Stomach smooth muscle (tissue), 2 donors: ENCODE measurements around the gene RGR.

Experiments used
- H3K27ac ChIP-seq: one replicate; pipeline ENCODE4 v1.7.0; 2013; ENCODE audit warnings: mild to moderate bottlenecking, low read length, inconsistent platforms
- H3K27me3 ChIP-seq, 2 donors: one replicate each; pipeline ENCODE4 v1.7.0; 2013; ENCODE audit warnings: low read length in 2 of 2; ENCODE audit not compliant: insufficient read depth in 2 of 2, control insufficient read depth in 1 of 2
- H3K36me3 ChIP-seq, 2 donors: one replicate each; pipeline ENCODE4 v1.7.0; 2013; ENCODE audit warnings: low read length in 2 of 2; ENCODE audit not compliant: control insufficient read depth in 2 of 2, insufficient read depth in 2 of 2
- H3K4me1 ChIP-seq: one replicate; pipeline ENCODE4 v1.7.0; 2013; ENCODE audit warnings: low read length; ENCODE audit not compliant: control insufficient read depth, insufficient read depth
- H3K4me3 ChIP-seq, 2 donors: one replicate each; pipeline ENCODE4 v1.7.0; 2013; ENCODE audit warnings: low read length in 2 of 2
- H3K9ac ChIP-seq, 2 donors: one replicate each; pipeline ENCODE4 v1.7.0; 2013; ENCODE audit warnings: low read length in 2 of 2, mild to moderate bottlenecking in 1 of 2
- H3K9me3 ChIP-seq, 2 donors: one replicate each; pipeline ENCODE4 v1.7.0; 2013; ENCODE audit warnings: low read length in 2 of 2; ENCODE audit not compliant: control insufficient read depth in 2 of 2
- donor health status: healthy.
- donor health status: Pancreatic carcinoma.

The RGR gene

DNA sequence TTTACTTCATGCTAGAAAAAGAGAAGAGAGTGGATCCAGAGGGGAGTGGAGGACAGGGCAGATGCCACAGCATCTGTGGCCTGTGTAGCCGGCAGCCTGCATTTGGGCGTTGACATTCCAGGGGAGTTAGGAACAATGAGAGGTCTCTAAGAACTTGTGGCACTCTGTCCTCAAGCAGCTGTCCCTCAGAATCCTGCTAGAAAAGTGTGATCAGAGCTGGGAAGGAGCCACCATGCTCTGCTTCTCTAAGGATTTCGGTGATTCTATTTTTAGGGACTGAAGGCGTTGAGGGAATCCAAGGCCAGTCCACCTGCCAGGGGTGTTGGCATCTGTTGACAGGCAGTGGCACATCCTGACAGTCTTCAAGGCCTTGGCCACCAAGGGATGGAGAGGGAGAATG, 27.1 kb upstream of the RGR start:
- no peak overlapping the region for H3K4me3 ChIP-seq
- H3K4me1 ChIP-seq = no peaks in the 10 kb centered on the region
- no peak overlapping the region for H3K27ac ChIP-seq
- H3K9me3 ChIP-seq = no peaks in the 10 kb centered on the region
- no peaks in the 10 kb centered on the region for H3K36me3 ChIP-seq
- H3K9ac ChIP-seq = no peak overlapping the region
- H3K27me3 ChIP-seq = peaks cover 0 to 9% of the 10 kb centered on the region in 2 donors

DNA sequence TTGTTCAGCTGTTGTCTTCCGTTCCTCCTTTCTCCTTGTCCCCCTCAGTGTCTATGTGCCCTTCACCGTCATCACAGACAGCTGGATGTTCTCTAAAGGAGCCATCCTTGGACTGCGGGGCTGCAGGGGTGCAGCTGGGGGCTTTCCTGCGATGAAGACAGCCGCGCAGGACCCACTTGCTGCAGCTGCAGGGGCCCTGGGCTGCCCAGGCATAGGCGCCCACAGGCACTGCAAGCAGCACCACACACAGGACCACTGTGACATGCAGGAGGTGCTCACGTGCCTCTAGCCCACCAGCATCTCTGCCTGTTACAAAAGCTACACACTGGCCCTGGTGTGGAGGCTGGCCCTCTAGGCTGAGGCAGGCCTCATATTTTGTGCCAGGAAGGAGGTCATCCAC, 22.9 kb upstream of the RGR start:
- Histone ChIP-seq H3K4me1 (no peaks in the 10 kb centered on the region), H3K36me3 (no peaks in the 10 kb centered on the region), H3K27ac (no peak overlapping the region), H3K27me3 (peaks cover 3 to 11% of the 10 kb centered on the region in 2 donors), H3K4me3 (no peak overlapping the region), H3K9ac (no peak overlapping the region), H3K9me3 (no peaks in the 10 kb centered on the region)

DNA sequence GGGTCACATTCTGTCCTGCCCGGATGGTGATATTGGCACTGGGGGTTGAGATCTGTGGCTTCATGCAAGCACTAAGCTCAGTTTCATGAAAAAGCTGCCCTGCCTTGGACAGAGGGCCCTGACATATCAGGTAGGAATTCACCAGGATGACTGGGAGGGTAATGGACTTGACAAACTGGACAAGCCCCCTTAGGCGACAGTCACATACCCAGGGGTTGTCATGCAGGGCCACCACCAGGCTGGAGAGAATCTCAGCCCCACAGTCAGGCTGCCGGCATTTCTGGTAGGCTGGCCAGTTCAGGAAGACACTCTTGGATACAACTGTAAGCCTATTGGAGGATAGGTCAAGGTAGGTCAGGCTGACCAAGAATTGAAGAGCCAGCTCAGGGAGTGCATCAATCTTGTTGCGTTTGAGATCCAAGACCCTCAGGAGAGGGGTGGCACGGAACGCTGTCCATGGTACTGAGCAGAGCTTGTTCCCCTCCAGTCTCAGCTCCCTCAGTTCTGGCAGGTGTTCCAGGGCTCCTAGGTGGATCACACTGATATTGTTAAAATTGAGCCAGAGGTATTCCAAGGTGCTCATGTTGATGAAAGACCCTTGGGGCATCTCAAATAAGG, 20.3 kb upstream of the RGR start:
- no peak overlapping the region for H3K27ac ChIP-seq
- H3K4me3 ChIP-seq = no peak overlapping the region
- H3K9ac ChIP-seq = no peak overlapping the region
- H3K27me3 ChIP-seq = peaks cover 3 to 8% of the 10 kb centered on the region in 2 donors
- no peaks in the 10 kb centered on the region for H3K9me3 ChIP-seq
- H3K4me1 ChIP-seq = no peaks in the 10 kb centered on the region
- H3K36me3 ChIP-seq = no peaks in the 10 kb centered on the region

DNA sequence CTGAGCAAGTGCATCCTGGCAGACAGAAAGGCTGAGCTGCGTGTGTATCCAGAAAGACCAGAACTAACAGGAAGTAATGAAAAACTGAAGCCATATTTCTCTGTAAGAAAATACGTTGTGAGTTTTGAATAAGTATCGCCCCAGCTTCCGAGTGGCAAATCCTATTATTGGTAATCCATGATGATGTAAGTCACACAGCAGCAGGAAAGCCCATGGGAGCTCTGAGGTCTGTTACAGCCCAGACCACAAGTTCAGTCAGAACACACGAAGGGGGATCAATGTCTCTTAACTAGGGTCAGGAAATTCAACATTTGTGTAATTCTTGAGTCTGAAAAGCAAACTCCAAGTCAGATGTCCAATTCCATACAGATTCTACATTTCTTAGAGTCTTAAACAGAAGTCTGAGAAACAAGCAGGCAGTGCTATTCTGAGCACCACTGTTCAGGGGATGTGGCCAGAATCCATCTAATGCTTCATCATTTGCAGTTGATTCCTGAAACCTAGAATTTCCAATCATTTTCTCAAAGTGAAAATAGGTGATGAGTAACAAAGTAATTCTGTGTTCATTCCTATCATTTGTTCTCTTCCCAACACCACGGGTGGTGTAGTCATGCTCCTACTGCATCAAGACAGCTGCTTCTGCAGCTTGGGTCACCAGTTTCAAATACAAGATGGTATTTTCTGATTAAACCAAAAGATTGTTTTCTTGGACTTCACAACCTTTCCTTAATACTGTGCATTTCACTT, 19.3 kb upstream of the RGR start, which contains the start of gene LRIT2:
Gene LRIT2 (minus strand): TSS at position 118 of the 747 bp plus-strand sequence. CDS start 24 bp downstream, at position 94.
- no peaks in the 10 kb centered on the region for H3K36me3 ChIP-seq
- no peak within 1 kb of the TSS for H3K9ac ChIP-seq
- H3K4me3 ChIP-seq = no peak within 1 kb of the TSS
- no peak within 1 kb of the TSS for H3K27ac ChIP-seq
- peaks cover 3 to 8% of the 10 kb centered on the region in 2 donors for H3K27me3 ChIP-seq
- H3K4me1 ChIP-seq = no peaks in the 10 kb centered on the region
- H3K9me3 ChIP-seq = no peaks in the 10 kb centered on the region

DNA sequence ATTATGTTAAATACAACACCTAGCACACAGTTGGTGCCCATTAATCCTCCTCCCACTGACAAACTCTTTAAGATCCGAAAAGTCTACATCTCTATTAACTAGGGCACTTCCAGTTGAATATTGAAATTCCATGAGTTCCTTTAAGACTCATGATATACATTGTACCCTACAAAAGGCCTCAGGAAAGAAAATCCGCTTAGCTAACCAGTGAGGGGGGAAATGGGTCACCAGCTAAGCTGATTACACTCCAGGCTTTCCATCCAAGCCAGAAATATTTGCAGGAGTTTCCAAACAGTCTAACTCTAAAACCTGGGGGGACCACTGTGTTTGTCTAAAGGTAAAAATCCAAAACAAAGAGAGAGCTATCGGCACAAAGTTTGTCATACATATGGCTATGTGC, 18.2 kb upstream of the RGR start:
- H3K36me3 ChIP-seq = no peaks in the 10 kb centered on the region
- H3K4me3 ChIP-seq = no peak overlapping the region
- no peaks in the 10 kb centered on the region for H3K9me3 ChIP-seq
- peaks cover 3 to 10% of the 10 kb centered on the region in 2 donors for H3K27me3 ChIP-seq
- H3K9ac ChIP-seq = no peak overlapping the region
- no peak overlapping the region for H3K27ac ChIP-seq
- H3K4me1 ChIP-seq = no peaks in the 10 kb centered on the region

DNA sequence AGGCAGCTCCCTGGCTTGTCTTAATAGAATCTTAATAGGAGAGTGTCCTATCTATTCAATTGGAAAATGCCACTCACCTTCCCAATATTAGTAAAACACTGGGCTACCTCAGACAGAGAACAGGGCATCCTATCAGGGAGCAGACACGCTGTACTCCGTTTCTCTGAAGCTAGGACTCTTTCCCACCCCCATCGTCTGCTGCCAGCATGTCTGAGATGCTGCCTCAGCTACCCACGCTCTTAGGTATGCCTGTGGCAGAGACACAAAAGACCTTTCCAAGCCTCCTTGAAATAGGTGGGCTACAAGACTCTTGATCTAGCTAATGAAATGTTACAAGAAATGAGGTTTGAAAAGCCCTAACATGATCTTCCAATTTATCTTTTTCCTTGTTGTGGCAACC, 17.0 kb upstream of the RGR start:
- no peaks in the 10 kb centered on the region for H3K36me3 ChIP-seq

DNA sequence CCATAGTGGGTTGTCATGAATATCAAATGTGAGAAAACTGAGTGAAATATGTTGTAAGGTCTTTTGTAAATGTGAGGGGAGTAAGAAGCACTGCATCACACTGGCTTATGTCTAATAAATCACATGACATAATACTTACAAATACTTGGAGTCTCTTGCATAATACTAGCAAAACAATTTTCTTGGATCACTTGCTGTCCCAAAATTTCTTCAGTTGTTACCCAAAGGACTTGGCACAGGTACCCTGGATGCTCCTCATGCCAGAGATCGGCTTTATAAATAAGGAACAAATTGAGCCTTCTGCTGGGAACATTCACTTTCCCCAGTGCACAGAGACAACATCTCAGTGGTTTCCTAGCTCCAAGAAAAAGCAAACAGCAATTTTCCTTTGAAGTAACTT, 14.5 kb upstream of the RGR start:
- peaks cover 0 to 4% of the 10 kb centered on the region in 2 donors for H3K27me3 ChIP-seq
- H3K36me3 ChIP-seq = no peaks in the 10 kb centered on the region
- H3K9me3 ChIP-seq = no peaks in the 10 kb centered on the region
- H3K4me1 ChIP-seq = no peaks in the 10 kb centered on the region
- no peak overlapping the region for H3K27ac ChIP-seq
- H3K9ac ChIP-seq = no peak overlapping the region
- no peak overlapping the region for H3K4me3 ChIP-seq

More for the DNA sequence above, 17.0 kb upstream of the RGR start:
- Histone ChIP-seq H3K9me3 (no peaks in the 10 kb centered on the region), H3K4me1 (no peaks in the 10 kb centered on the region), H3K9ac (no peak overlapping the region), H3K27ac (no peak overlapping the region), H3K27me3 (peaks cover 3 to 8% of the 10 kb centered on the region in 2 donors), H3K4me3 (no peak overlapping the region)

DNA sequence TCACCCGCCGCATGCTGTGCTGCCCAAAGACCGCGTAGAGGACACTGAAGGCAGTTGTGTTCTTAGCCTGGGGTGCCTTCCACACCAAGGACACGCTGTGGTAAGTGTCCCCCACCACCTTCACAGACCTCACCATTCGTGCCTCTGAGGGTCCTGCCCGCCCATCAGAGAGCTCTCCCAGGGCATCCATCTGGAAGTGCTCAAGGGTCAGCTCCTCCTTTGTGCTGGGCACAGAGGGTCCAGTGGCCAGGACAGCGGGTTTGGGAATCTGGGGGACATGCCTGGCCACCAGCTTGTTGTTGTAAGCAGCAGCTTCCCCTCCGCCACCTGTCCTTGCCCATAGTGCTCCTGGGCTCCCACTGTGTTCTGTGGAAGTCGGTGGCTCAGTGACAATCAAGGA, 12.5 kb upstream of the RGR start:
- Histone ChIP-seq H3K27me3 (peaks cover 6 to 7% of the 10 kb centered on the region in 2 donors), H3K9ac (no peak overlapping the region), H3K4me3 (no peak overlapping the region), H3K27ac (no peak overlapping the region), H3K4me1 (no peaks in the 10 kb centered on the region), H3K9me3 (no peaks in the 10 kb centered on the region), H3K36me3 (no peaks in the 10 kb centered on the region)

DNA sequence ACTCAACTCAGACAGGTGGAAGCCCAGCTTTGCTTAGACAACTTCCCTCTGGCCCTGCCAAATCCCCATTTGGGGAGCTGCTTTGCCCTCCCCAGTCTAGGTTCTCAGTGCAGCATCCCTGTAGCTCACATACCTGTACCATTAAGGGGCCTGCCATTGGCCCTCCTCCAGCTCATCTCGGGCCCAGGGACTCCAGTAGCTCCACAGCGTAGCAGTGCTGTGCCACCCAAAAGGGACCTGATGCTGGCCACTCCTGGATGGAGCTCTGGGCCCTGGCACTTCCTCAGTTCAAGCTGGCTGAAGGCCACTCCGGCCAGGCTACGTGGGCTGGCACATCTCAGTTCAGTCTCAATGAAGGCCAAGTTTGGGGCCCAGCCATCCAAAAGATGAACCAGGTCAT, 10.9 kb upstream of the RGR start:
- Histone ChIP-seq H3K27ac (no peak overlapping the region), H3K9me3 (no peaks in the 10 kb centered on the region), H3K9ac (no peak overlapping the region), H3K27me3 (peaks cover 7 to 8% of the 10 kb centered on the region in 2 donors), H3K36me3 (no peaks in the 10 kb centered on the region), H3K4me3 (no peak overlapping the region), H3K4me1 (peaks cover 3% of the 10 kb centered on the region)

DNA sequence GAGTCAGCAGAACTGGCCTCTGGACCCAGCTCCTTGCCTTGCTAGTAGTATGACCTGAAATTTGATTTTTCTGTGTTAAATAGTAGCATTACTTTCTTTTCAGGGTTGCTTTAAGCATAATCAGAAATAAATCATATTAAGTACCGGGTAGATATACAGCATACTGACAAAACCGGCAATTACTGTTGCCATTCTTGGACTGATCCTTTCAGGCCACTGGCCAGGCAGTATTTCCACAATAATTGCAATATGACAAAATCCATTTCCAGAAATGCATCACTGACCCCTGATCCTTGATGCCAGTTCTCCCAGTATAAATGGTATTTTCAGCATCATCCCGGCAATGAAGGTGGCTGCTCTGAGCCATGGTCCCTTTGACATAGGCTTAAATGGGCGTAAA, 10.4 kb upstream of the RGR start:
- Histone ChIP-seq H3K27ac (no peak overlapping the region), H3K9me3 (no peaks in the 10 kb centered on the region), H3K27me3 (peaks cover 9 to 10% of the 10 kb centered on the region in 2 donors)

DNA sequence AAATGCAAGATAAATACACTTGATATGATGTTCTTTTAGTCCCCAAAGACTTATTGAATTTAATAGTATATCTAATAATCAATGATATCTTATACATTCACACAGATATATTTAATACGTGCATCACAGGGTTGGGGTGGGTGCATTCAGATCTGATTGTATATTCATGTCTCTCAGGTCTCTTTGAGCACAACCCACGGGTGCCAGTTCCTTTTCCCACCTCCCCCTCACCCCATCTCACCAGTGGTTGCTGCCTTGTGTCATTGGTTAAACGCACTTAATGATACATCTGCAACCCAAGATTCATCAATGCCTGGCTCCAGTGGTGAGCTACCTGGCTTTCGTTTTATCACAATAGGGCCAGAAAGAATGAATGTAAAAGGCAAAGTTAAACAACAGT, 9.8 kb upstream of the RGR start:
- Histone ChIP-seq H3K27ac (no peak overlapping the region), H3K4me3 (no peak overlapping the region), H3K27me3 (peaks cover 10 to 11% of the 10 kb centered on the region in 2 donors), H3K9me3 (no peaks in the 10 kb centered on the region), H3K36me3 (no peaks in the 10 kb centered on the region), H3K9ac (no peak overlapping the region), H3K4me1 (peaks cover 3% of the 10 kb centered on the region)

More for the DNA sequence above, 10.4 kb upstream of the RGR start:
- no peak overlapping the region for H3K9ac ChIP-seq
- H3K4me1 ChIP-seq = peaks cover 3% of the 10 kb centered on the region
- no peaks in the 10 kb centered on the region for H3K36me3 ChIP-seq
- no peak overlapping the region for H3K4me3 ChIP-seq
